Endothelial cell of umbilical vein (primary cell): Measurements from ENCODE around the gene PTBP3. TPM values are rescaled to one million over a fixed set of nuclear protein-coding genes. Genes with fewer than 3 reads are reported as not detected.

Experiments used
- BruUV-seq: library from RNA; stranded (reverse); fragments of 400-500 nt; replicated peaks from 2 replicates; lab custom pipeline; 2021; lab: Mats Ljungman, UMichigan
- CTCF ChIA-PET: fragments of 300-600, 350-600 bp; sonication (Branson Sonifier 250); formaldehyde crosslinking; loops from one replicate; lab custom pipeline; 2021; ENCODE audit warnings: antibody characterized with exemption, inconsistent platforms; lab: Charles Lee
- POLR2A ChIA-PET: fragments of 300-600, 350-600 bp; sonication (Branson Sonifier 250); formaldehyde crosslinking; loops from one replicate; lab custom pipeline; 2021; ENCODE audit warnings: antibody characterized with exemption, inconsistent platforms; lab: Charles Lee
- DNase-seq: peaks from one replicate; pipeline ENCODE4 v3.0.0-alpha.2; 2011; ENCODE audit warnings: low read depth, low spot score
- FAIRE-seq: peaks from 2 replicates; lab custom pipeline; 2011; peaks lifted over from hg19 to GRCh38; lab: Jason Lieb, UNC
- H2AFZ ChIP-seq: 2 replicates; pipeline ENCODE4 v1.6.0; 2012; ENCODE audit warnings: low read depth, low read length, control low read depth, inconsistent platforms
- H3K27ac ChIP-seq: 2 replicates; pipeline ENCODE4 v1.5.1; 2011; ENCODE audit warnings: low read depth, mild to moderate bottlenecking, control low read depth, low read length, moderate library complexity; ENCODE audit not compliant: insufficient read depth
- H3K27me3 ChIP-seq, 2 experiments: 2 replicates each; pipeline versions ENCODE4 v1.6.0 to v1.6.1; 2011; ENCODE audit warnings: low read length in 2 of 2, mixed read lengths in 1 of 2; ENCODE audit not compliant: control insufficient read depth in 2 of 2, insufficient read depth in 2 of 2
- H3K36me3 ChIP-seq, 2 experiments: 2 replicates in 1 of 2; 3 replicates in 1 of 2; pipeline ENCODE4 v1.5.1; 2011; ENCODE audit warnings: low read length in 2 of 2, mild to moderate bottlenecking in 1 of 2, moderate library complexity in 1 of 2; ENCODE audit not compliant: control insufficient read depth in 2 of 2, insufficient read depth in 2 of 2; ENCODE audit errors: extremely low read depth in 1 of 2
- H3K4me1 ChIP-seq: 3 replicates; pipeline ENCODE4 v1.5.1; 2011; ENCODE audit warnings: mild to moderate bottlenecking, low read length; ENCODE audit not compliant: control insufficient read depth, insufficient read depth; ENCODE audit errors: extremely low read depth
- H3K4me2 ChIP-seq: 2 replicates; pipeline ENCODE4 v1.6.1; 2011; ENCODE audit warnings: low read length, control low read depth, mixed read lengths; ENCODE audit not compliant: insufficient read depth
- H3K4me3 ChIP-seq, 3 experiments: fragments of 200-600 bp in 1 of 3; sonication (generic), shearing (Covaris generic) in 1 of 3; replicated peaks in 1 of 3; 2 replicates each; pipeline ENCODE4 v1.5.1; 2011 to 2016; ENCODE audit warnings: control low read depth in 3 of 3, low read length in 3 of 3, mild to moderate bottlenecking in 2 of 3, inconsistent platforms in 1 of 3, low read depth in 1 of 3, moderate library complexity in 1 of 3; ENCODE audit not compliant: insufficient read depth in 1 of 3
- H3K79me2 ChIP-seq: 2 replicates; pipeline ENCODE4 v1.6.0; 2012; ENCODE audit warnings: low read length, inconsistent platforms; ENCODE audit not compliant: control insufficient read depth, insufficient read depth
- H3K9ac ChIP-seq: replicated peaks from 2 replicates; pipeline ENCODE3; 2011; ENCODE audit warnings: low read length, control low read depth; ENCODE audit not compliant: insufficient read depth; ENCODE audit errors: extremely low read depth
- H3K9me1 ChIP-seq: replicated peaks from 3 replicates; pipeline ENCODE4 v1.6.0; 2011; ENCODE audit warnings: mild to moderate bottlenecking, low read length; ENCODE audit not compliant: control insufficient read depth, insufficient read depth; ENCODE audit errors: extremely low read depth
- H3K9me3 ChIP-seq: replicated peaks from 2 replicates; pipeline ENCODE4 v1.5.1; 2012; ENCODE audit warnings: low read length, inconsistent platforms; ENCODE audit not compliant: control insufficient read depth, insufficient read depth
- H4K20me1 ChIP-seq: replicated peaks from 2 replicates; pipeline ENCODE3; 2011; ENCODE audit warnings: mild to moderate bottlenecking, low read length; ENCODE audit not compliant: control insufficient read depth, insufficient read depth; ENCODE audit errors: extremely low read depth
- CTCF ChIP-seq, 2 donors: IDR thresholded peaks; 1 replicate in 1 of 2; 2 replicates in 1 of 2; pipeline ENCODE4 v1.5.1; 2011; ENCODE audit warnings: low read length in 2 of 2, mild to moderate bottlenecking in 2 of 2, moderate library complexity in 2 of 2, control low read depth in 1 of 2, inconsistent platforms in 1 of 2, low read depth in 1 of 2; ENCODE audit not compliant: insufficient read depth in 1 of 2; ENCODE audit errors: extremely low read depth in 1 of 2
- EZH2 ChIP-seq: IDR thresholded peaks from 2 replicates; pipeline ENCODE4 v1.6.1; 2012; ENCODE audit warnings: borderline replicate concordance, low read depth, mild to moderate bottlenecking, moderate library complexity, low read length, inconsistent platforms; ENCODE audit not compliant: severe bottlenecking
- FOS ChIP-seq: IDR thresholded peaks from 2 replicates; pipeline ENCODE4 v1.6.1; 2011; ENCODE audit warnings: mild to moderate bottlenecking, low read length, moderate library complexity, borderline replicate concordance; ENCODE audit not compliant: insufficient read depth
- GATA2 ChIP-seq: IDR thresholded peaks from 2 replicates; pipeline ENCODE4 v1.7.0; 2011; ENCODE audit warnings: low read depth, mild to moderate bottlenecking, moderate library complexity, mixed read lengths, low read length; ENCODE audit not compliant: insufficient read length, insufficient read depth
- JUN ChIP-seq: IDR thresholded peaks from 2 replicates; pipeline ENCODE4 v1.6.1; 2011; ENCODE audit warnings: borderline replicate concordance, low read depth; ENCODE audit not compliant: insufficient read length, insufficient read depth
- MAX ChIP-seq: IDR thresholded peaks from 2 replicates; pipeline ENCODE4 v1.6.1; 2011; ENCODE audit not compliant: insufficient read depth, insufficient read length
- MYC ChIP-seq: IDR thresholded peaks from one replicate; pipeline ENCODE4 v1.6.1; 2011; ENCODE audit warnings: mild to moderate bottlenecking, low read depth, low read length
- POLR2A ChIP-seq: IDR thresholded peaks from 2 replicates; pipeline ENCODE4 v1.6.1; 2012; ENCODE audit warnings: low read depth, mild to moderate bottlenecking, control low read depth, low read length
- POLR2AphosphoS5 ChIP-seq: IDR thresholded peaks from 2 replicates; pipeline ENCODE4 v1.6.1; 2012; ENCODE audit warnings: low read depth, mild to moderate bottlenecking, control low read depth, low read length, moderate library complexity; ENCODE audit not compliant: insufficient read depth
- dilution Hi-C: fragments of 300-500 bp; cut with MboI; formaldehyde crosslinking; loops from one replicate; pipeline ENCODE4 v1.15.0; 2019; ENCODE audit warnings: low sequenced_read_pairs; ENCODE audit not compliant: extremely low pct_ligation_motif_present
- intact Hi-C: fragments of 100-400 bp; cut with micrococcal nuclease; formaldehyde crosslinking; loops from one replicate; pipeline ENCODE4 v1.10.0; 2022
- polyA plus RNA-seq, 4 experiments: library from polyadenylated mRNA; depleted of rRNA in 3 of 4; stranded (reverse) in 3 of 4; unstranded in 1 of 4; fragments of >200 nt; gene quantifications; 2 replicates each; pipeline versions ENCODE4 v1.2.1 to v1.2.3, GENCODE V29; 2011 to 2012; ENCODE audit warnings: missing spikeins in 1 of 4
- total RNA-seq: library from RNA; stranded (reverse); gene quantifications from 2 replicates; pipeline ENCODE4 v1.2.3, GENCODE V29; 2021

PTBP3 gene
- total and polyA plus RNA-seq, 2 donors (not counting 3 experiments of a cell fraction or from before 2014, with no cell fraction given), result 42.4 to 75.0 TPM

- Histone ChIP-seq H3K9ac (peak overlapping the region; percentile 93), H3K9me1 (no peaks in the 10 kb centered on the region), H3K27ac (peak overlapping the region; percentile 94), H3K4me1 (peaks cover 19% of the 10 kb centered on the region), H3K27me3 (no peaks in the 10 kb centered on the region), H3K36me3 (no peaks in the 10 kb centered on the region), H2AFZ (peak overlapping the region; percentile 85), H3K4me3 (peak overlapping the region; percentile 79 to 98 (median 87)), H3K9me3 (no peaks in the 10 kb centered on the region), H3K4me2 (peak overlapping the region; percentile 99), H3K79me2 (peaks cover 11% of the 10 kb centered on the region), H4K20me1 (no peaks in the 10 kb centered on the region)
- FAIRE-seq, result peak; percentile 46
- no TSS peak for BruUV-seq
- ChIA-PET POLR2A (interaction anchor here (1.0 to 1.7 kb wide), 4 partner anchors 12 to 308 kb away, joined by 3 to 5 read pairs (median 4); partner anchors contain the start of gene KIAA1958), CTCF (interaction anchor here (1.2 to 2.8 kb wide), 13 partner anchors 9 to 524 kb away, joined by 3 to 17 read pairs (median 8); partner anchors contain the start of genes INIP and PTBP3)
- no peak for TF ChIP-seq FOS
- no peak for TF ChIP-seq MYC
- TF ChIP-seq EZH2, result no peak
- no peak for TF ChIP-seq GATA2
- TF ChIP-seq JUN, result no peak
- no peak for TF ChIP-seq POLR2AphosphoS5
- no peak for TF ChIP-seq MAX
- no peak for TF ChIP-seq CTCF (IDR thresholded peaks at IDR 0.05; ENCODE audit: extremely low read depth in 1 of 2, insufficient read depth in 1 of 2, low read depth in 1 of 2, low read length in 2 of 2)
- TF ChIP-seq POLR2A, result no peak
- DNase-seq, result peak; percentile 16
- intact Hi-C loops, result loop anchor here (2.0 to 5.0 kb wide), 2 partner anchors 46 to 109 kb away; partner anchors contain the start of genes KIAA1958 and PTBP3
- dilution Hi-C loops, result no loop called here
Measured at GRCh38 chr9:112378328-112379176, 45.1 kb upstream of the PTBP3 start.
